ENCODE data around the gene RPLP2. TPM values are rescaled to one million over a fixed set of nuclear protein-coding genes. Genes with fewer than 3 reads are reported as not detected.

RPLP2 gene
- total and polyA plus RNA-seq, 2 donors (not counting 1 experiment from before 2014, with no cell fraction given) = 525 to 3,947 TPM

DNA sequence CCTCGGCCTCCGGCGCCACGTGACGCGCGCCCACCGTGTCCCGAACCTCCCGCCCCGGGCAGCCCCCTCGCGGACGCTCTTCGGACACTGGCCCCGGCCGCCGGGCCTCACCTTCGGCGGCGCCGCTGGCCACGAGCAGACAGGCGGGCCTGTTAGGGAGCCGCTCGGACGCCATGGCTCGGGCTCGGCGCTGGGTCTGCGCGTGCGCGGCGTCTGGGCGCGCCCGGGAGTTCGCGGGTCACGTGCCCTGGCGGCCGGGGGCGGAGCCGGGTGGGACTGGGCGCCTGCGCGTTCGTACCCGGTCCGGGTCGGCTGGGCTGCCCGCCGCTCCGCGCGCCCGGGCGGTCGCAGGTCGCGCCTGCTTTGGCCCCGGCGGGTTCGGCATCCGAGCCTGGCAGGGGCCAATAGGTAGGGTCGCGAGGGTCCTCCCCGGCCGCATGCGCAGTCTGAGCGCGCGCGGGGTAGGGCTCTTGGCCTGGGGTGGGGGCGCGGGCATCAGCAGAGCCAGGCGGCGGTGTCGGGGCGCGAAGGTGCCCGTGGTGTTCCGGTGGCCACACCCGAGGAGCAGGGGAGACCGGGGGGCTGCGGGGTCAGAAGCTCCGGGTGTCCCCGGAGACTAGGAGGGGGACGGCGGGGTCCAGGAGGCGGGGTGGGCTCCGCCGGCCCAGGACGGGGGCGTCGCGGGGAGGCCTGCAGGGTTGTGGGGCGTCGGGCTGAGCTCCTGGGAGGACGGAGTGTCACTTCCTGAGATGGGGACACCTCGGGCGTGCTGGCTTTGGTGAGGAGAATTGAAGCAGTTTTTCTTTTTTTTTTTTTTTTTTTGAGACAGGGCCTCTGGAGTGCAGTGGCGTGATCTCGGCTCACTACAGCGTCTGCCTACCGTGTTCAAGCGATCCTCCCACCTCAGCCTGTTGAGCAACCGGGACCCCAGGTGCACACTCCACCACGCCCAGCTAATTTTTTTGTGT lies 32.2 kb upstream of the RPLP2 start, which contains the start of gene GATD1:
Gene GATD1, minus strand, starts transcription at position 200 of the 968 bp plus-strand sequence. Its CDS starts 25 bp downstream, at position 175.
- no peaks in the 10 kb centered on the region for H3K27me3 Mint-ChIP-seq
- peaks cover 0 to 4% of the 10 kb centered on the region in 2 experiments for H3K36me3 ChIP-seq (replicated peaks in 1 of 2; ENCODE audit: control extremely low read depth in 1 of 2, control insufficient read depth in 1 of 2, extremely low read depth in 1 of 2, insufficient read depth in 2 of 2, low read length in 1 of 2)
- TF ChIP-seq EZH2 (IDR thresholded peaks at IDR 0.05; ENCODE audit: borderline replicate concordance, insufficient read depth, low read depth, low read length, poor library complexity, severe bottlenecking) = no peak
- TF ChIP-seq, protein P1, sequence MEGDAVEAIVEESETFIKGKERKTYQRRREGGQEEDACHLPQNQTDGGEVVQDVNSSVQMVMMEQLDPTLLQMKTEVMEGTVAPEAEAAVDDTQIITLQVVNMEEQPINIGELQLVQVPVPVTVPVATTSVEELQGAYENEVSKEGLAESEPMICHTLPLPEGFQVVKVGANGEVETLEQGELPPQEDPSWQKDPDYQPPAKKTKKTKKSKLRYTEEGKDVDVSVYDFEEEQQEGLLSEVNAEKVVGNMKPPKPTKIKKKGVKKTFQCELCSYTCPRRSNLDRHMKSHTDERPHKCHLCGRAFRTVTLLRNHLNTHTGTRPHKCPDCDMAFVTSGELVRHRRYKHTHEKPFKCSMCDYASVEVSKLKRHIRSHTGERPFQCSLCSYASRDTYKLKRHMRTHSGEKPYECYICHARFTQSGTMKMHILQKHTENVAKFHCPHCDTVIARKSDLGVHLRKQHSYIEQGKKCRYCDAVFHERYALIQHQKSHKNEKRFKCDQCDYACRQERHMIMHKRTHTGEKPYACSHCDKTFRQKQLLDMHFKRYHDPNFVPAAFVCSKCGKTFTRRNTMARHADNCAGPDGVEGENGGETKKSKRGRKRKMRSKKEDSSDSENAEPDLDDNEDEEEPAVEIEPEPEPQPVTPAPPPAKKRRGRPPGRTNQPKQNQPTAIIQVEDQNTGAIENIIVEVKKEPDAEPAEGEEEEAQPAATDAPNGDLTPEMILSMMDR (IDR thresholded peaks at IDR 0.05) = no peak
- peak within 1 kb of the TSS; percentile 63 for H3K27ac Mint-ChIP-seq
- peaks cover 61% of the 10 kb centered on the region for H3K79me2 ChIP-seq (ENCODE audit: control insufficient read depth, insufficient read depth, low read length)
- intact Hi-C loops (cut with micrococcal nuclease) = loop anchor here (1.0 to 2.0 kb wide), 2 partner anchors 20 to 31 kb away; partner anchors contain the start of gene TALDO1
- DNase-seq = peak; percentile 94
- ATAC-seq (ENCODE audit: low read depth) = peak; percentile 89
- WGBS (ENCODE audit: insufficient coverage) = under 1% methylated on average over 101 of the region's 110 CpGs
- H3K4me3 ChIP-seq (ENCODE audit: control extremely low read depth in 1 of 5, extremely low read depth in 1 of 5, insufficient read depth in 1 of 5, low read depth in 2 of 5, low read length in 4 of 5) = peak within 1 kb of the TSS; percentile 18 to 80 (median 73)
- H3K27me3 ChIP-seq (replicated peaks in 1 of 4; ENCODE audit: control extremely low read depth in 1 of 4, control insufficient read depth in 3 of 4, insufficient read depth in 4 of 4, low read length in 3 of 4) = no peaks in the 10 kb centered on the region
- POLR2A ChIA-PET = interaction anchor here (0.5 to 0.7 kb wide), 6 partner anchors 23 to 362 kb away, joined by 3 to 9 read pairs (median 6); partner anchors contain the start of gene PNPLA2
- H3K9me3 ChIP-seq (ENCODE audit: control extremely low read depth in 1 of 3, control insufficient read depth in 2 of 3, insufficient read depth in 1 of 3, low read length in 2 of 3) = no peaks in the 10 kb centered on the region
- H3K9me3 Mint-ChIP-seq (ENCODE audit: insufficient read depth) = no peaks in the 10 kb centered on the region
- H3K4me1 ChIP-seq (ENCODE audit: control insufficient read depth in 2 of 2, insufficient read depth in 2 of 2, low read length in 2 of 2) = peaks cover 12 to 24% of the 10 kb centered on the region in 2 donors
- peak within 1 kb of the TSS; percentile 80 for H3K4me3 Mint-ChIP-seq
- CTCF ChIA-PET = interaction anchor here (0.6 to 1.5 kb wide), 4 partner anchors 16 to 118 kb away, joined by 3 read pairs; no protein-coding TSS in a partner anchor
- H3K27ac ChIP-seq (ENCODE audit: low read length in 2 of 2) = peak within 1 kb of the TSS; percentile 12 to 76
- H3K9ac ChIP-seq (ENCODE audit: low read length) = peak within 1 kb of the TSS; percentile 86
- H2AFZ ChIP-seq (ENCODE audit: insufficient read depth, low read depth, low read length, poor library complexity, severe bottlenecking) = peak within 1 kb of the TSS; percentile 99
- H4K20me1 ChIP-seq (ENCODE audit: control insufficient read depth, insufficient read depth, low read length, poor library complexity, severe bottlenecking) = peaks cover 62% of the 10 kb centered on the region
- peaks cover 18% of the 10 kb centered on the region for H3K4me1 Mint-ChIP-seq
- H3K4me2 ChIP-seq (replicated peaks; ENCODE audit: low read depth, low read length, poor library complexity, severe bottlenecking) = peak within 1 kb of the TSS; percentile 99
